Tibial nerve (tissue), 4 donors: ENCODE measurements around the gene GRHL1. TPM values are rescaled to one million over a fixed set of nuclear protein-coding genes. Genes with fewer than 3 reads are reported as not detected.
A peak's percentile ranks its signal among the peaks of the same experiment; 100 is the strongest.

Source experiments
- DNase-seq, 2 donors: peaks; one replicate each; pipeline ENCODE4 v3.0.0-alpha.2; 2019; ENCODE audit warnings: low spot score in 2 of 2
- H3K27ac ChIP-seq, 4 donors: fragments of 200-600 bp; sonication (generic) in 3 of 4; one replicate each; pipeline ENCODE4 v1.5.1; 2017 to 2019; ENCODE audit warnings: mild to moderate bottlenecking in 1 of 4
- H3K27me3 ChIP-seq, 2 donors: fragments of 200-600 bp; sonication (generic) in 1 of 2; one replicate each; pipeline versions ENCODE4 v1.5.1 to v1.6.0; 2017 to 2019
- H3K36me3 ChIP-seq, 3 donors: fragments of 200-600 bp; sonication (generic); one replicate each; pipeline ENCODE4 v1.5.1; 2018 to 2019
- H3K4me1 ChIP-seq, 4 donors: fragments of 200-600 bp; sonication (generic) in 3 of 4; one replicate each; pipeline ENCODE4 v1.5.1; 2017 to 2019
- H3K4me3 ChIP-seq, 4 donors: fragments of 200-600 bp; sonication (generic) in 3 of 4; one replicate each; pipeline ENCODE4 v1.5.1; 2017 to 2019; ENCODE audit warnings: mild to moderate bottlenecking in 1 of 4, moderate library complexity in 1 of 4
- H3K9me3 ChIP-seq, 4 donors: fragments of 200-600 bp; sonication (generic) in 3 of 4; one replicate each; pipeline ENCODE4 v1.5.1; 2017 to 2019
- EP300 ChIP-seq, 2 donors: sonication (generic); formaldehyde crosslinking; IDR thresholded peaks; one replicate each; pipeline ENCODE4 v1.6.1; 2017; ENCODE audit warnings: antibody characterized with exemption in 2 of 2, mild to moderate bottlenecking in 1 of 2
- POLR2A ChIP-seq, 2 donors: fragments of 450-650 bp; IDR thresholded peaks; one replicate each; pipeline ENCODE4 v1.6.1; 2017; ENCODE audit warnings: antibody characterized with exemption in 2 of 2, mild to moderate bottlenecking in 2 of 2, moderate library complexity in 2 of 2
- WGBS, 2 donors: methylation state at CpG; one replicate each; pipeline ENCODE4 v1.1.5; 2018; 5-methylcytosine and 5-hydroxymethylcytosine counted together
- total RNA-seq, 4 donors: library from RNA; depleted of rRNA; stranded (reverse); fragments of >200 nt; gene quantifications; one replicate each; pipeline ENCODE4 v1.1.0, GENCODE V29; 2016
- TF ChIP-seq, protein P1 (sequence below), 5 experiments: fragments of 200-600 bp in 3 of 5; fragments of 450-650 bp in 2 of 5; sonication (generic) in 3 of 5; IDR thresholded peaks; one replicate each; pipeline ENCODE4 v1.5.1; 2016 to 2019; ENCODE audit warnings: antibody characterized with exemption in 5 of 5, mild to moderate bottlenecking in 3 of 5, moderate library complexity in 2 of 5

The GRHL1 gene
- total RNA-seq, 4 donors from 2014 or later = 0.66 to 4.2 (median 2.3) TPM; not detected in 1

DNA sequence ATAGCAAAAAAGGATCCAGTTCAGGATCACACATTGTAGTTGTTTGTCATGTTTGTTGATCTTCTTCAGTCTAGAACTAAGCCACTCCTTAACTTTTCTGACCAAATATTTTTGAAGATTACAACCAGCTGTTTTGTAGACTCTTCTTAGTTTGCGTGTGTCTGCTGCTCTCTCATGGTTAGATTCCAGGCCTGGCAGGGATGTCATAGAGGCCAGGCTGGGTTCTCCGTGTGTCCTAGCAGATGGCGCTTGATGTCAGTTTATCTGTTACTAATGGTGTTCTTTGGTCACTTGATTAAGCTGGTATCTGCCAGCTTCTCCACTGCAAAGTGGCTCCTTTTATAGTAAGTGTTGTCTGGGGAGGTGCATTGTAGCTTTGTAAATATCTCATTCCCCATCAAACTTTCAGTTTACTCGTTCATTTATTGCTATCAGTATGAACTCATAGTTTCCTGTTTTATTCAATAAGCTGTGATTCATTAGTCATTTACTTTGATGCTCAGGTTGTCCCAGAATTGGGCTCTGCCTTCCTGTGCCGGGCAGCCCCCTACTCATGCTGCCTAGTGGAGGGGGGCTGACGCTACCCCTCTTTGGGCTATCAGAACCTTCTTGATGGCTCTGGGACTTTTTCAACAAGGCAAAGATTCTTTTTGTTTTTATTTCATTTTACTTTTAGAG lies 42.1 kb downstream of the GRHL1 start:
- peak in 1 of 2 donors; percentile 31 for TF ChIP-seq EP300 (IDR thresholded peaks at IDR 0.05)
- TF ChIP-seq POLR2A (IDR thresholded peaks at IDR 0.05) = no peak
- TF ChIP-seq, protein P1, sequence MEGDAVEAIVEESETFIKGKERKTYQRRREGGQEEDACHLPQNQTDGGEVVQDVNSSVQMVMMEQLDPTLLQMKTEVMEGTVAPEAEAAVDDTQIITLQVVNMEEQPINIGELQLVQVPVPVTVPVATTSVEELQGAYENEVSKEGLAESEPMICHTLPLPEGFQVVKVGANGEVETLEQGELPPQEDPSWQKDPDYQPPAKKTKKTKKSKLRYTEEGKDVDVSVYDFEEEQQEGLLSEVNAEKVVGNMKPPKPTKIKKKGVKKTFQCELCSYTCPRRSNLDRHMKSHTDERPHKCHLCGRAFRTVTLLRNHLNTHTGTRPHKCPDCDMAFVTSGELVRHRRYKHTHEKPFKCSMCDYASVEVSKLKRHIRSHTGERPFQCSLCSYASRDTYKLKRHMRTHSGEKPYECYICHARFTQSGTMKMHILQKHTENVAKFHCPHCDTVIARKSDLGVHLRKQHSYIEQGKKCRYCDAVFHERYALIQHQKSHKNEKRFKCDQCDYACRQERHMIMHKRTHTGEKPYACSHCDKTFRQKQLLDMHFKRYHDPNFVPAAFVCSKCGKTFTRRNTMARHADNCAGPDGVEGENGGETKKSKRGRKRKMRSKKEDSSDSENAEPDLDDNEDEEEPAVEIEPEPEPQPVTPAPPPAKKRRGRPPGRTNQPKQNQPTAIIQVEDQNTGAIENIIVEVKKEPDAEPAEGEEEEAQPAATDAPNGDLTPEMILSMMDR (IDR thresholded peaks at IDR 0.05) = no peak
- WGBS, 2 donors = 70 to 79% methylated on average over 6 of the region's 6 CpGs

DNA sequence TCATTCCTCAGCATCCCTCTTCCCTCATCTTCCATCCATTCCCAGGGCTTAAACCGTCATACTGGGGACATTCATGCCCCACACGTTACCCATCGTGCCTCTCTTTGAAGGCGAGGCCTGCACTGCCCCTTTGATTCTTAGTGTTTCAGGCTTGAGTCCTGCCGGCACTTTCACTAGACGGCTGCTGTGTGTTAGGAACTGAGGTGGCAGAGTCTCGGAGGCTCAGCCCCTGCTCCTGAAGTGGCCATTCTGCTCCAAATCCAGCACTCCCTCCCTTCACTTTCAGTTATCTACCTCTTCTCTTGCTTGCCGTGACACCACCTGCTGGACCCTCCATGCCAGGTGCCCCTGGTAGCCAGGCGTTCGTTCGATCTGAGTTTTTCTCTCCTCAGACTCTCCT lies 43.0 kb downstream of the GRHL1 start:
- no peaks in the 10 kb centered on the region for H3K9me3 ChIP-seq
- no peak for DNase-seq
- 95% methylated on average over 11 of the region's 11 CpGs for WGBS, 2 donors
- no peak overlapping the region for H3K4me3 ChIP-seq
- no peaks in the 10 kb centered on the region for H3K36me3 ChIP-seq
- TF ChIP-seq EP300 (IDR thresholded peaks at IDR 0.05) (no peak), POLR2A (IDR thresholded peaks at IDR 0.05) (no peak)
- TF ChIP-seq, protein P1 (IDR thresholded peaks at IDR 0.05) = no peak
- peaks cover 0 to 59% (median 2%) of the 10 kb centered on the region in 4 donors for H3K4me1 ChIP-seq
- H3K27me3 ChIP-seq = no peaks in the 10 kb centered on the region
- no peak overlapping the region for H3K27ac ChIP-seq

More for the DNA sequence above, 42.1 kb downstream of the GRHL1 start:
- no peak overlapping the region for H3K4me3 ChIP-seq
- H3K27me3 ChIP-seq = no peaks in the 10 kb centered on the region
- no peaks in the 10 kb centered on the region for H3K9me3 ChIP-seq
- H3K27ac ChIP-seq = peak overlapping the region in 2 of 4 donors; percentile 58
- H3K36me3 ChIP-seq = no peaks in the 10 kb centered on the region
- DNase-seq = no peak
- H3K4me1 ChIP-seq = peaks cover 0 to 60% (median 2%) of the 10 kb centered on the region in 4 donors

DNA sequence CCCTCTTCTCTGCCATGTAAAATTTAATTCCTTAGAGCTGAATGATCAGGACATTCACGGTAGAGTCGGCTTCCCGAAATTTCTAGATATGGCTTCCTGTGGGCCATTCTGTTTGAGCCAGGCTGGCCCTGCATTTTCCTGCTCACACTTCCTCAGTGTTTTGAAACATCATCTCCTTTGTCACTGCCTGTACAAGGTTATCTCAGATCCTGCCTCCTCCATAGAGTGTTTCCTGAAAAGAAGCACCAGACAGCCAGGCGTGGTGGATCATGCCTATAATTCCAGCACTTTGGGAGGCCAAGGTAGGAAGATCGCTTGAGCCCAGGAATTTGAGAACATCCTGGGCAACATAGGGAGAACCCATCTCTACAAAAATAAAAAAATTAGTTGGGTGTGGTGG lies 43.6 kb downstream of the GRHL1 start:
- H3K9me3 ChIP-seq = no peaks in the 10 kb centered on the region
- no peaks in the 10 kb centered on the region for H3K36me3 ChIP-seq
- H3K27ac ChIP-seq = no peak overlapping the region
- no peaks in the 10 kb centered on the region for H3K27me3 ChIP-seq
- no peak for DNase-seq
- no peak overlapping the region for H3K4me3 ChIP-seq
- WGBS, 2 donors = 82 to 88% methylated on average over 5 of the region's 5 CpGs
- H3K4me1 ChIP-seq = peaks cover 0 to 53% (median 2%) of the 10 kb centered on the region in 4 donors
- no peak for TF ChIP-seq POLR2A (IDR thresholded peaks at IDR 0.05)
- TF ChIP-seq, protein P1 (IDR thresholded peaks at IDR 0.05) = no peak
- no peak for TF ChIP-seq EP300 (IDR thresholded peaks at IDR 0.05)

DNA sequence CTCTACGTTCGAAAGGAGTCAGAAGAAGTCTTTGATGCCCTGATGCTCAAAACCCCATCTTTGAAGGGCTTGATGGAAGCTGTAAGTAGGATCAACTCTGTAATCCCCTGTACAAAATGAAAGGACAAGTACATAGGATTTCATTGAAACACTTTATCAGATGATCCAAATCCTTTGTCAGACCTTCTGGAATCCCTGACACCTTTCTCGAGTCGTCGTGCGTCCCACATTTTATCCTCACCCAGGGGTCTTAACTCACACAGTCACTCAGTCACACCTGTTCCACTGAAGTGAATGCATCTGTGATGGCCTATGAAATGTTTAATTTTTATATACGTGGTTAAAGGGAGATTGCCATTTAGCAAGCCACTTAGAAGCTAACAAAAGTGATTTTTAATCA lies 44.8 kb downstream of the GRHL1 start:
- no peaks in the 10 kb centered on the region for H3K36me3 ChIP-seq
- no peaks in the 10 kb centered on the region for H3K9me3 ChIP-seq
- peaks cover 0 to 41% (median 0%) of the 10 kb centered on the region in 4 donors for H3K4me1 ChIP-seq
- 90 to 91% methylated on average over 7 of the region's 7 CpGs for WGBS, 2 donors
- TF ChIP-seq, protein P1 (IDR thresholded peaks at IDR 0.05) = no peak
- TF ChIP-seq POLR2A (IDR thresholded peaks at IDR 0.05) (no peak), EP300 (IDR thresholded peaks at IDR 0.05) (no peak)
- no peak for DNase-seq
- H3K4me3 ChIP-seq = no peak overlapping the region
- no peaks in the 10 kb centered on the region for H3K27me3 ChIP-seq
- H3K27ac ChIP-seq = peak overlapping the region in 1 of 4 donors; percentile 34

DNA sequence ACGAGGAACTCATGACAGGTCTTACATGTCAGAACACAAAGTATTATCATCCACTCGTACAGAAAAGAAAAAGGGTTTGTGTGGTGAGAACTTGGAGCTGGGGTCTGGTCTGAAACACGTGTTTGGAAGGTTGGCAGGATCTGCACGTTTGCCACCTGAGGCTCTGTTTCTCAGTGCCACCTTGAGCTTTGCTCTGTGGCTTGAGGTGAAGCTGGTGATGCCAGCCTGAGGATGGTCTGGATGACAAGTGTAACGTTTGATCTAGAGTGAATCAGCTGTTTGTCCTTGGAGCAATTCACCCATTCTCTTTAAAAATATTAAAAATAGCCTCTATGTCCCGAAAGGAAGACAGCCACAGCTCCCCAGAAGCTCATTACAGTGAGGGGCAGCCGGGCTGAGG lies 46.4 kb downstream of the GRHL1 start:
- Histone ChIP-seq H3K4me1 (peaks cover 0 to 24% (median 0%) of the 10 kb centered on the region in 4 donors), H3K27ac (no peak overlapping the region), H3K9me3 (no peaks in the 10 kb centered on the region), H3K27me3 (no peaks in the 10 kb centered on the region), H3K36me3 (no peaks in the 10 kb centered on the region), H3K4me3 (no peak overlapping the region)
- TF ChIP-seq, protein P1 (IDR thresholded peaks at IDR 0.05) = no peak
- TF ChIP-seq EP300 (IDR thresholded peaks at IDR 0.05) (no peak), POLR2A (IDR thresholded peaks at IDR 0.05) (no peak)
- 58 to 65% methylated on average over 6 to 7 of the region's 7 CpGs for WGBS, 2 donors
- no peak for DNase-seq
